B cell (primary cell): Measurements from ENCODE around the gene NAGLU.

ENCODE experiments used
- CTCF ChIP-seq: fragments of 200-600 bp; IDR thresholded peaks from one replicate; pipeline ENCODE4 v1.8.0; 2022; ENCODE audit warnings: antibody characterized with exemption, mild to moderate bottlenecking
- EZH2 ChIP-seq: IDR thresholded peaks from 2 replicates; pipeline ENCODE4 v1.6.1; 2012; ENCODE audit warnings: borderline replicate concordance, low read depth, mild to moderate bottlenecking, moderate library complexity, low read length; ENCODE audit not compliant: insufficient read depth, poor library complexity, severe bottlenecking

- TF ChIP-seq CTCF (no peak), EZH2 (no peak)
These were observed 25.9 kb downstream of the NAGLU start, which contains the start of gene COASY for GRCh38 chr17:42561897-42562387.
